Measurements from ENCODE around the gene ARRB1. TPM values are rescaled to one million over a fixed set of nuclear protein-coding genes. Genes with fewer than 3 reads are reported as not detected.

ARRB1 gene
- total and polyA plus RNA-seq, 2 of the 13 experiments (the other 11 are each of a cell fraction or from before 2014, with no cell fraction given) = 22.5 to 35.7 TPM

DNA sequence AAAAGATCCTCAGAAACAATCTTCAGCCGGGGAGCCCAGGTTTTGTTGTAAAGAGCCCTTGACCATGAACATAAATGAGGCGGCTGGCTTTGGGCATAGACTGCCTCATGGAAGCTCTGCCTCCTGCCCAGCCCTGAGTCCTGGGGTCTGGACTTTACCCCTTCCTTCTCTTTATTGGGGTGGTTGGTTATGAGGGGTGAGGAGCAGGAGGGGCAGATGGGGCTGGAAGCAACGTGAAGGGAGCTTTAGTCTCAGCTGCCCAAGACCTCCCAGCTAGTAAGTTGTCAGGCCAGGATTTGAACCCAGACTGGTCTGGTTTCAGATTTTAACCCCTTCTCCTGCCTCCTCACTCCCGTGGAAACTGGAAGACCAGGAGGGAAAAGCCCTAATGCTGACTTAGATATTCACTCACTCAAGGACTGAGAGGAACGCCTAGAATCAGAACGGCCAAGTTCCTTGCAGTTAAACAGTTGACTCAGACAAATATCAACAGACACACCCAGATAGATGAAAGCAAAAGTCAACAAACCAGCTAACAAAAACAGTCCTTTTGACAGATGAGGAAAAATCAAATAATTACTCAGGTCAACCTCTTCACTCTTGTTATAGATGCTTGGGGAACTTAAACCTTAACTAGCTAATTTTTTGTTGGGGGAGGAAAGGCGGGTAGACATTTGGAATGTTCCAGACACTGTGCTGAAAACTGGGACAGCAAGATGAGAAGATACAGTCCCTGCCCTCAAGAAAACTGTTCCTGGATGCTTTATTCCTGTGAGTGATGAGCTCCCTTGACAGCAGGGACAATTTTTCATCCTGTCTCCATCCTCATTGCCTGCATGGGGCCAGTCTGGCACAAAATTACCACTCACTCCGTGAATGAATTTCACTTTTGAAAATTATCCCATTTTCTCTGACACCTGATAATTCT is 20.8 kb upstream of the ARRB1 start (continued):
- TF ChIP-seq, protein P1, sequence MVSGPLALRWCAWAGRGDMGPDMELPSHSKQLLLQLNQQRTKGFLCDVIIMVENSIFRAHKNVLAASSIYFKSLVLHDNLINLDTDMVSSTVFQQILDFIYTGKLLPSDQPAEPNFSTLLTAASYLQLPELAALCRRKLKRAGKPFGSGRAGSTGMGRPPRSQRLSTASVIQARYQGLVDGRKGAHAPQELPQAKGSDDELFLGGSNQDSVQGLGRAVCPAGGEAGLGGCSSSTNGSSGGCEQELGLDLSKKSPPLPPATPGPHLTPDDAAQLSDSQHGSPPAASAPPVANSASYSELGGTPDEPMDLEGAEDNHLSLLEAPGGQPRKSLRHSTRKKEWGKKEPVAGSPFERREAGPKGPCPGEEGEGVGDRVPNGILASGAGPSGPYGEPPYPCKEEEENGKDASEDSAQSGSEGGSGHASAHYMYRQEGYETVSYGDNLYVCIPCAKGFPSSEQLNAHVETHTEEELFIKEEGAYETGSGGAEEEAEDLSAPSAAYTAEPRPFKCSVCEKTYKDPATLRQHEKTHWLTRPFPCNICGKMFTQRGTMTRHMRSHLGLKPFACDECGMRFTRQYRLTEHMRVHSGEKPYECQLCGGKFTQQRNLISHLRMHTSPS (CRISPR knock-in tag; IDR thresholded peaks at IDR 0.05; ENCODE audit: low read depth) = no peak
- TF ChIP-seq ZSCAN21 (CRISPR knock-in tag; IDR thresholded peaks at IDR 0.05; ENCODE audit: borderline replicate concordance) (no peak), JUND (CRISPR knock-in tag; IDR thresholded peaks at IDR 0.05) (no peak), RXRB (CRISPR knock-in tag; IDR thresholded peaks at IDR 0.05; ENCODE audit: borderline replicate concordance) (peak; percentile 80), ZNF207 (IDR thresholded peaks at IDR 0.05; ENCODE audit: borderline replicate concordance) (no peak), DRAP1 (CRISPR knock-in tag; IDR thresholded peaks at IDR 0.05) (no peak), SRSF9 (IDR thresholded peaks at IDR 0.05; ENCODE audit: borderline replicate concordance, insufficient read depth, low read depth, low read length, poor library complexity, severe bottlenecking) (no peak), ZNF263 (CRISPR knock-in tag; IDR thresholded peaks at IDR 0.05) (no peak), TBX3 (IDR thresholded peaks at IDR 0.05; ENCODE audit: borderline replicate concordance) (peak; percentile 61; the same call in 1 of the 2 replicates), TOE1 (CRISPR knock-in tag; IDR thresholded peaks at IDR 0.05) (no peak), FOXP1 (IDR thresholded peaks at IDR 0.05) (no peak; the same call in 1 of the 2 replicates), FOXP1 (CRISPR knock-in tag; IDR thresholded peaks at IDR 0.05) (peak; percentile 86), TBL1XR1 (IDR thresholded peaks at IDR 0.05; ENCODE audit: borderline replicate concordance, low read length, partially characterized antibody) (no peak), ZFP1 (CRISPR knock-in tag; IDR thresholded peaks at IDR 0.05) (no peak), ZNF607 (CRISPR knock-in tag; IDR thresholded peaks at IDR 0.05; ENCODE audit: borderline replicate concordance) (no peak), HDAC2 (CRISPR knock-in tag; IDR thresholded peaks at IDR 0.05) (peak; percentile 78), REPIN1 (CRISPR knock-in tag; IDR thresholded peaks at IDR 0.05; ENCODE audit: borderline replicate concordance, low read depth) (no peak), PPARG (CRISPR knock-in tag; conservative IDR thresholded peaks at IDR 0.05) (0 out of 2 replicates have a peak, but pooled peaks have one; percentile 35), MXD4 (CRISPR knock-in tag; IDR thresholded peaks at IDR 0.05) (no peak), LCORL (IDR thresholded peaks at IDR 0.05) (no peak), LCORL (CRISPR knock-in tag; IDR thresholded peaks at IDR 0.05) (peak; percentile 47; the same call in 1 of the 2 replicates), MAF1 (CRISPR knock-in tag; IDR thresholded peaks at IDR 0.05; ENCODE audit: borderline replicate concordance) (no peak)
- TF ChIP-seq, protein P2, sequence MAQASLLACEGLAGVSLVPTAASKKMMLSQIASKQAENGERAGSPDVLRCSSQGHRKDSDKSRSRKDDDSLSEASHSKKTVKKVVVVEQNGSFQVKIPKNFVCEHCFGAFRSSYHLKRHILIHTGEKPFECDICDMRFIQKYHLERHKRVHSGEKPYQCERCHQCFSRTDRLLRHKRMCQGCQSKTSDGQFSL (CRISPR knock-in tag; IDR thresholded peaks at IDR 0.05) = no peak
- TF ChIP-seq, protein P3, sequence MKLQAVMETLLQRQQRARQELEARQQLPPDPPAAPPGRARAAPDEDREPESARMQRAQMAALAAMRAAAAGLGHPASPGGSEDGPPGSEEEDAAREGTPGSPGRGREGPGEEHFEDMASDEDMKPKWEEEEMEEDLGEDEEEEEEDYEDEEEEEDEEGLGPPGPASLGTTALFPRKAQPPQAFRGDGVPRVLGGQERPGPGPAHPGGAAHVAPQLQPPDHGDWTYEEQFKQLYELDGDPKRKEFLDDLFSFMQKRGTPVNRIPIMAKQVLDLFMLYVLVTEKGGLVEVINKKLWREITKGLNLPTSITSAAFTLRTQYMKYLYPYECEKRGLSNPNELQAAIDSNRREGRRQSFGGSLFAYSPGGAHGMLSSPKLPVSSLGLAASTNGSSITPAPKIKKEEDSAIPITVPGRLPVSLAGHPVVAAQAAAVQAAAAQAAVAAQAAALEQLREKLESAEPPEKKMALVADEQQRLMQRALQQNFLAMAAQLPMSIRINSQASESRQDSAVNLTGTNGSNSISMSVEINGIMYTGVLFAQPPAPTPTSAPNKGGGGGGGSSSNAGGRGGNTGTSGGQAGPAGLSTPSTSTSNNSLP (IDR thresholded peaks at IDR 0.05; ENCODE audit: low read depth, low read length) = 0 out of 2 replicates have a peak, but pooled peaks have one; percentile 20
- TF ChIP-seq, protein P4, sequence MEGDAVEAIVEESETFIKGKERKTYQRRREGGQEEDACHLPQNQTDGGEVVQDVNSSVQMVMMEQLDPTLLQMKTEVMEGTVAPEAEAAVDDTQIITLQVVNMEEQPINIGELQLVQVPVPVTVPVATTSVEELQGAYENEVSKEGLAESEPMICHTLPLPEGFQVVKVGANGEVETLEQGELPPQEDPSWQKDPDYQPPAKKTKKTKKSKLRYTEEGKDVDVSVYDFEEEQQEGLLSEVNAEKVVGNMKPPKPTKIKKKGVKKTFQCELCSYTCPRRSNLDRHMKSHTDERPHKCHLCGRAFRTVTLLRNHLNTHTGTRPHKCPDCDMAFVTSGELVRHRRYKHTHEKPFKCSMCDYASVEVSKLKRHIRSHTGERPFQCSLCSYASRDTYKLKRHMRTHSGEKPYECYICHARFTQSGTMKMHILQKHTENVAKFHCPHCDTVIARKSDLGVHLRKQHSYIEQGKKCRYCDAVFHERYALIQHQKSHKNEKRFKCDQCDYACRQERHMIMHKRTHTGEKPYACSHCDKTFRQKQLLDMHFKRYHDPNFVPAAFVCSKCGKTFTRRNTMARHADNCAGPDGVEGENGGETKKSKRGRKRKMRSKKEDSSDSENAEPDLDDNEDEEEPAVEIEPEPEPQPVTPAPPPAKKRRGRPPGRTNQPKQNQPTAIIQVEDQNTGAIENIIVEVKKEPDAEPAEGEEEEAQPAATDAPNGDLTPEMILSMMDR (CRISPR knock-in tag; IDR thresholded peaks at IDR 0.05) = no peak
